Suprapubic skin (tissue), 4 donors: ENCODE results near the gene IQSEC2.

Experiments used
- CTCF ChIP-seq, 2 donors: fragments of 200-600 bp in 1 of 2; fragments of 450-650 bp in 1 of 2; sonication (generic) in 1 of 2; IDR thresholded peaks; one replicate each; pipeline ENCODE4 v1.5.1; 2016 to 2019; ENCODE audit warnings: antibody characterized with exemption in 2 of 2, mild to moderate bottlenecking in 1 of 2, moderate library complexity in 1 of 2
- EP300 ChIP-seq: sonication (generic); formaldehyde crosslinking; IDR thresholded peaks from one replicate; pipeline ENCODE4 v1.6.1; 2017; ENCODE audit warnings: antibody characterized with exemption
- POLR2A ChIP-seq, 2 donors: fragments of 450-650 bp; IDR thresholded peaks; one replicate each; pipeline ENCODE4 v1.6.1; 2017; ENCODE audit warnings: antibody characterized with exemption in 2 of 2, mild to moderate bottlenecking in 2 of 2, moderate library complexity in 2 of 2
- POLR2AphosphoS5 ChIP-seq, 3 donors: sonication (generic); formaldehyde crosslinking; IDR thresholded peaks; one replicate each; pipeline ENCODE4 v1.6.1; 2017; ENCODE audit warnings: antibody characterized with exemption in 3 of 3

GRCh38 chrX:53235566-53235965 lies 45.8 kb downstream of the IQSEC2 start:
- TF ChIP-seq CTCF (IDR thresholded peaks at IDR 0.05) (no peak), POLR2A (IDR thresholded peaks at IDR 0.05) (no peak), EP300 (no peak), POLR2AphosphoS5 (IDR thresholded peaks at IDR 0.05) (no peak)
